ENCODE data around the gene SPATS1.

SPATS1 gene

GRCh38 chr6:44332585-44332984 is 9.9 kb upstream of the SPATS1 start:
- Histone ChIP-seq H3K9ac (no peak overlapping the region), H3K4me2 (no peak overlapping the region), H3K36me3 (ENCODE audit: insufficient read depth) (no peaks in the 10 kb centered on the region), H4K20me1 (ENCODE audit: insufficient read depth) (no peaks in the 10 kb centered on the region), H3K4me1 (ENCODE audit: low read depth, poor library complexity, severe bottlenecking) (peaks cover 7% of the 10 kb centered on the region), H3K4me3 (IDR thresholded peaks at IDR 0.05; ENCODE audit: insufficient read depth, low read depth, low read length) (no peak overlapping the region), H3K27me3 (ENCODE audit: insufficient read depth, low read depth) (no peaks in the 10 kb centered on the region; the same call in 1 of the 2 replicates), H3K27ac (no peak overlapping the region), H3K79me2 (ENCODE audit: insufficient read depth, low read depth) (no peaks in the 10 kb centered on the region), H2AFZ (ENCODE audit: low read depth) (no peak overlapping the region)
- TF ChIP-seq, protein P1, sequence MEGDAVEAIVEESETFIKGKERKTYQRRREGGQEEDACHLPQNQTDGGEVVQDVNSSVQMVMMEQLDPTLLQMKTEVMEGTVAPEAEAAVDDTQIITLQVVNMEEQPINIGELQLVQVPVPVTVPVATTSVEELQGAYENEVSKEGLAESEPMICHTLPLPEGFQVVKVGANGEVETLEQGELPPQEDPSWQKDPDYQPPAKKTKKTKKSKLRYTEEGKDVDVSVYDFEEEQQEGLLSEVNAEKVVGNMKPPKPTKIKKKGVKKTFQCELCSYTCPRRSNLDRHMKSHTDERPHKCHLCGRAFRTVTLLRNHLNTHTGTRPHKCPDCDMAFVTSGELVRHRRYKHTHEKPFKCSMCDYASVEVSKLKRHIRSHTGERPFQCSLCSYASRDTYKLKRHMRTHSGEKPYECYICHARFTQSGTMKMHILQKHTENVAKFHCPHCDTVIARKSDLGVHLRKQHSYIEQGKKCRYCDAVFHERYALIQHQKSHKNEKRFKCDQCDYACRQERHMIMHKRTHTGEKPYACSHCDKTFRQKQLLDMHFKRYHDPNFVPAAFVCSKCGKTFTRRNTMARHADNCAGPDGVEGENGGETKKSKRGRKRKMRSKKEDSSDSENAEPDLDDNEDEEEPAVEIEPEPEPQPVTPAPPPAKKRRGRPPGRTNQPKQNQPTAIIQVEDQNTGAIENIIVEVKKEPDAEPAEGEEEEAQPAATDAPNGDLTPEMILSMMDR (conservative IDR thresholded peaks at IDR 0.05; ENCODE audit: low read depth, low read length) = no peak

DNA sequence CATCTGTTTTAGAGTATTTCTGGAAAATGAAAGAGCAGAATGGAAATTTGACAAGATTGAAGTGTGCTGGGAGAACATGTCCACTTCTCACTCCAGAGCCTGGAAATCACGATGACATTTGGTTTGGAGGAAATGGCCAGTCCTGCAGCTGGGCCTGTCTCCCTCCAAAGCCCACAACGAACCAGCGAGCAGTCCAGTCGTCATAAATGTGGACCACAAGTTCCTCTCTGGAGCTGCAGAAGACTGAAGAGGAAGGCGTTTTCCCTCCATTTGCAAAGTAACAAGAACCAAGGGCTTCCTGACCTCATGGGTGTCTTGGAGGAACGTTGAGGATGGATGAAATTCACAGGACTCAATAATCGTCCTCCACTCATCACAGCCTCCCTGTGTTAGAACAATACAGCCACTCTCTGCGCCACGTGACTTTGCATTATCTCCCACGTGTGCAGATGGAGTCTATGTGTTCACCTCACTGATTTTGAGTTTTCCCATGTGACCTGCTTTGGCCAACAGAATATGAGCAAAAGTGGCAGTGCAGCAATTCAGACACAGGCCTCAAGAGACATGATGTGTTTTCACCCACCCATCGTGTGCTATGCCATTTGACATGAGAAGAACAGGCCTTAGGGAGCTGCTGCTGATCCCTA is 9.1 kb upstream of the SPATS1 start:
- H3K4me3 ChIP-seq (IDR thresholded peaks at IDR 0.05; ENCODE audit: insufficient read depth, low read depth, low read length) = no peak overlapping the region
- H2AFZ ChIP-seq (ENCODE audit: low read depth) = no peak overlapping the region
- H3K36me3 ChIP-seq (ENCODE audit: insufficient read depth) = no peaks in the 10 kb centered on the region
- H4K20me1 ChIP-seq (ENCODE audit: insufficient read depth) = no peaks in the 10 kb centered on the region
- no peaks in the 10 kb centered on the region for H3K79me2 ChIP-seq (ENCODE audit: insufficient read depth, low read depth)
- H3K27me3 ChIP-seq (ENCODE audit: insufficient read depth, low read depth) = no peaks in the 10 kb centered on the region; the same call in 1 of the 2 replicates
- peaks cover 7% of the 10 kb centered on the region for H3K4me1 ChIP-seq (ENCODE audit: low read depth, poor library complexity, severe bottlenecking)
- no peak overlapping the region for H3K4me2 ChIP-seq
- no peak overlapping the region for H3K9ac ChIP-seq
- TF ChIP-seq, protein P1 (conservative IDR thresholded peaks at IDR 0.05; ENCODE audit: low read depth, low read length) = no peak
- H3K27ac ChIP-seq = no peak overlapping the region

DNA sequence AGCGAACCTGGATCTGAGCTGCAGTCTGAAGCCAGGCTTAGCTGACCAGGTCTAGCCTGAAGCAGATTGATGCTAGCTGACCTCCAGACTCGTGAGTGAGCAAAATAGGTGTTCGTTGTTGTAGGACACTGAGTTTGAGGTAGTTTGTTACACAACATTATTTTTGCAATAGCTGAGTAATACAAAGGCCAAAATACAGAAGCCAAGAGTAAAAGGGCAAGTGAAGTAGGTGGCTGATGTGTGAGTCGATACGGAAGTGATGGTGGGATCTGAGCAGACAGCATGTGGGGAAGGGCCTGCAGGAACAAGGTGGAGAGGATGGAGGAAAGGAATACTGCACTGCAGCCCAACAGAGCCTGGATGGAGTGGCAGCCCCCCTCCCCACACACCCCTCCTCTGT is 8.5 kb upstream of the SPATS1 start:
- H3K27ac ChIP-seq = no peak overlapping the region
- H3K4me1 ChIP-seq (ENCODE audit: low read depth, poor library complexity, severe bottlenecking) = peaks cover 12% of the 10 kb centered on the region
- H2AFZ ChIP-seq (ENCODE audit: low read depth) = no peak overlapping the region
- H3K9ac ChIP-seq = no peak overlapping the region
- TF ChIP-seq, protein P1 (conservative IDR thresholded peaks at IDR 0.05; ENCODE audit: low read depth, low read length) = no peak
- no peak overlapping the region for H3K4me3 ChIP-seq (IDR thresholded peaks at IDR 0.05; ENCODE audit: insufficient read depth, low read depth, low read length)
- H3K36me3 ChIP-seq (ENCODE audit: insufficient read depth) = no peaks in the 10 kb centered on the region
- H4K20me1 ChIP-seq (ENCODE audit: insufficient read depth) = no peaks in the 10 kb centered on the region
- no peaks in the 10 kb centered on the region; the same call in 1 of the 2 replicates for H3K27me3 ChIP-seq (ENCODE audit: insufficient read depth, low read depth)
- no peaks in the 10 kb centered on the region for H3K79me2 ChIP-seq (ENCODE audit: insufficient read depth, low read depth)
- no peak overlapping the region for H3K4me2 ChIP-seq

DNA sequence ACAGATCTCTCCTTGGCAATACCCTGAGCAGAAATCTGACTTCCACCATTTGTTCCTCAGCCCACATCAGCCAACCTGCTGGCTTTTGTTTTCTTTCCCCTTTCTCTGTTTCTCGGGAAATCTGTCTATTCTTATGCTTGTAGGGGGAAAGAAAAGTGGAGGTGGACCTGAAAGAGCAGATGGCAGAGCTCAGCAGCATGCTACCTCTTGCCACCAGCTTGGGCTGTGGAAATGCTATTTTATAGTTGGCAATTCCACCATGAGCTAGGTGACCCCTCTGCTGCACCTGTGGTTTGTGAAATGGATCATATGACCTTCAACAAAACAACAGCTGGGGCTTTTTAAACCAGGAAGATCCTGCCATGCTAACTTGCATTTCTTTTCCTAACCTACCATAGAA is 6.8 kb upstream of the SPATS1 start:
- H3K27me3 ChIP-seq (ENCODE audit: insufficient read depth, low read depth) = no peaks in the 10 kb centered on the region
- peaks cover 12% of the 10 kb centered on the region for H3K4me1 ChIP-seq (ENCODE audit: low read depth, poor library complexity, severe bottlenecking)
- H3K27ac ChIP-seq = no peak overlapping the region
- no peak overlapping the region for H2AFZ ChIP-seq (ENCODE audit: low read depth)
- H4K20me1 ChIP-seq (ENCODE audit: insufficient read depth) = no peaks in the 10 kb centered on the region
- H3K4me3 ChIP-seq (IDR thresholded peaks at IDR 0.05; ENCODE audit: insufficient read depth, low read depth, low read length) = no peak overlapping the region
- TF ChIP-seq, protein P1 (conservative IDR thresholded peaks at IDR 0.05; ENCODE audit: low read depth, low read length) = no peak
- no peak overlapping the region for H3K9ac ChIP-seq
- no peaks in the 10 kb centered on the region for H3K79me2 ChIP-seq (ENCODE audit: insufficient read depth, low read depth)
- H3K4me2 ChIP-seq = no peak overlapping the region
- H3K36me3 ChIP-seq (ENCODE audit: insufficient read depth) = no peaks in the 10 kb centered on the region

Data from KMS-11 (cell line).